Naive B cell (primary cell): ENCODE results near the gene TAS2R10. TPM values are rescaled to one million over a fixed set of nuclear protein-coding genes. Genes with fewer than 3 reads are reported as not detected.
A peak's percentile ranks its signal among the peaks of the same experiment; 100 is the strongest.

Source experiments
- ATAC-seq, 2 donors: fragments of 150-1000 bp; cut with Tn5 transposase; 2 replicates each; pipeline ENCODE4 v1.10.0; 2021; ENCODE audit warnings: low read depth in 2 of 2, mild to moderate bottlenecking in 2 of 2, moderate library complexity in 2 of 2
- DNase-seq: peaks from one replicate; pipeline ENCODE4 v3.0.0; 2022
- H3K27ac Mint-ChIP-seq, 6 donors: one replicate each; pipeline ENCODE4 v1.8.0; 2020 to 2022; ENCODE audit warnings: mild to moderate bottlenecking in 6 of 6, mixed read lengths in 6 of 6, moderate library complexity in 5 of 6, inconsistent platforms in 2 of 6
- H3K27me3 Mint-ChIP-seq, 3 donors: one replicate each; pipeline ENCODE4 v1.8.0; 2021 to 2022; ENCODE audit warnings: mixed read lengths in 3 of 3, mild to moderate bottlenecking in 1 of 3
- H3K36me3 Mint-ChIP-seq, 2 donors: one replicate each; pipeline ENCODE4 v1.8.0; 2020 to 2022; ENCODE audit warnings: mixed read lengths in 2 of 2, inconsistent platforms in 1 of 2, mild to moderate bottlenecking in 1 of 2
- H3K4me1 Mint-ChIP-seq, 3 donors: one replicate each; pipeline ENCODE4 v1.8.0; 2020 to 2022; ENCODE audit warnings: mixed read lengths in 3 of 3, inconsistent platforms in 1 of 3, mild to moderate bottlenecking in 1 of 3, moderate library complexity in 1 of 3
- H3K4me3 Mint-ChIP-seq, 8 donors: one replicate each; pipeline ENCODE4 v1.8.0; 2020 to 2022; ENCODE audit warnings: mild to moderate bottlenecking in 8 of 8, mixed read lengths in 8 of 8, moderate library complexity in 8 of 8, inconsistent platforms in 2 of 8
- H3K9me3 Mint-ChIP-seq, 7 donors: one replicate each; pipeline ENCODE4 v1.8.0; 2020 to 2022; ENCODE audit warnings: mixed read lengths in 7 of 7, mild to moderate bottlenecking in 5 of 7, inconsistent platforms in 2 of 7, moderate library complexity in 1 of 7
- polyA plus RNA-seq, 6 donors: library from polyadenylated mRNA; unstranded; fragments of 300-500 nt; fragmentation: Illumina TruSeq; gene quantifications; one replicate each; pipeline ENCODE4 v1.2.3, GENCODE V29; 2021; ENCODE audit warnings: low read depth in 6 of 6

Gene TAS2R10
- not detected for polyA plus RNA-seq

DNA sequence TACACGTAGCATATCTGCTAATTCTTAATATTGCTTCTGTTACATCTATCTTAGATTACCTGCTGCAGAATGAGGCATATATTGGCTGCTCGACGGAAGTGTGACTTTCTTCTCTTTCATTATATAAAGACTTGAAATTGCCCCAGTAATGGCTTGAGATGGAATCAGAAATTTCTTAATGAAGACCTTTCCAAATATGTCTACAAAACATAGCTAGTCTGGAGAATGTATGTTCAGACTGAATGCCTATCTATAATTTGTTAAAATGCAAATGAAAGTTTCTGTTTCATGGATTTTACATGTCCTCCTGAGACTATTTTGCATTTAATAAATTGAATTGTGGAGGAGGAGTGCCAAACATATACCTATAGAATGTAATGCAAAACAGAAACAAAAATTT lies at the start of gene TAS2R10:
Gene TAS2R10 (minus strand): TSS at position 101 of the 400 bp plus-strand sequence. CDS start 89 bp downstream, at position 12.
- H3K27ac Mint-ChIP-seq = no peak within 1 kb of the TSS
- no peaks in the 10 kb centered on the region for H3K9me3 Mint-ChIP-seq
- DNase-seq (no peak), ATAC-seq (no peak)
- H3K36me3 Mint-ChIP-seq = no peaks in the 10 kb centered on the region
- H3K27me3 Mint-ChIP-seq = no peaks in the 10 kb centered on the region
- H3K4me1 Mint-ChIP-seq = no peaks in the 10 kb centered on the region
- H3K4me3 Mint-ChIP-seq = no peak within 1 kb of the TSS

DNA sequence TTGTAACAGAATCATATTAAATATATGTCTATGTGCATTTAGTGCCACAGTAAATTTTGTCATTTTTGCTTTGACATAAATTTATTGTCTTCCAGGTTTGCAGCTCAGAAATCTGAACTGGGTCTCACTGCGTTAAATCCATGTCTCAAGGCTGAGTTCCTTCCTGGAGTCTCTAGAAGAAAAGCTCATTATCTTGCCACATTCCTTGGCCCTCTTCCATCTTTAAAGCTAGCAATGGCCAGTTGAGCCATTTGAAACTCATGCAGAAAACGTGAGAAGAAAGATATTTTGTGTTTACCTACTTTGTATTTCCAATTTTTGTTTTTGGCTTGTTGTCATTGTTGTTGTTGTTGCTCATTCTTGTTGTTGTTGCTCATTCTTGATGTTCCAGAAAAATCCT lies 47.2 kb upstream of the TAS2R10 start:
- Mint-ChIP-seq H3K27me3 (no peaks in the 10 kb centered on the region), H3K9me3 (peaks cover 0 to 11% (median 8%) of the 10 kb centered on the region in 7 donors), H3K4me3 (no peak overlapping the region), H3K27ac (no peak overlapping the region), H3K36me3 (peaks cover 37 to 38% of the 10 kb centered on the region in 2 donors), H3K4me1 (peaks cover 0 to 5% (median 0%) of the 10 kb centered on the region in 3 donors)
- no peak for DNase-seq
- no peak for ATAC-seq

GRCh38 chr12:10867381-10867780 lies 41.2 kb upstream of the TAS2R10 start:
- peaks cover 0 to 22% (median 14%) of the 10 kb centered on the region in 7 donors for H3K9me3 Mint-ChIP-seq
- DNase-seq (no peak), ATAC-seq (no peak)
- peaks cover 24 to 26% of the 10 kb centered on the region in 2 donors for H3K36me3 Mint-ChIP-seq
- no peaks in the 10 kb centered on the region for H3K27me3 Mint-ChIP-seq
- no peak overlapping the region for H3K27ac Mint-ChIP-seq
- peaks cover 0 to 5% (median 0%) of the 10 kb centered on the region in 3 donors for H3K4me1 Mint-ChIP-seq
- no peak overlapping the region for H3K4me3 Mint-ChIP-seq

- H3K9me3 Mint-ChIP-seq = peaks cover 4 to 54% (median 32%) of the 10 kb centered on the region in 7 donors
Measured at GRCh38 chr12:10863512-10864218, 37.5 kb upstream of the TAS2R10 start.

GRCh38 chr12:10861366-10861765 lies 35.2 kb upstream of the TAS2R10 start:
- DNase-seq (no peak), ATAC-seq (no peak)
- Mint-ChIP-seq H3K4me3 (no peak overlapping the region), H3K27ac (no peak overlapping the region), H3K27me3 (no peaks in the 10 kb centered on the region), H3K36me3 (peaks cover 57 to 69% of the 10 kb centered on the region in 2 donors), H3K9me3 (peaks cover 4 to 77% (median 51%) of the 10 kb centered on the region in 7 donors), H3K4me1 (no peaks in the 10 kb centered on the region)

More at GRCh38 chr12:10863512-10864218, 37.5 kb upstream of the TAS2R10 start:
- no peaks in the 10 kb centered on the region for H3K27me3 Mint-ChIP-seq
- no peaks in the 10 kb centered on the region for H3K4me1 Mint-ChIP-seq
- H3K4me3 Mint-ChIP-seq = no peak overlapping the region
- H3K27ac Mint-ChIP-seq = no peak overlapping the region
- ATAC-seq = no peak
- H3K36me3 Mint-ChIP-seq = peaks cover 34 to 50% of the 10 kb centered on the region in 2 donors
- no peak for DNase-seq

DNA sequence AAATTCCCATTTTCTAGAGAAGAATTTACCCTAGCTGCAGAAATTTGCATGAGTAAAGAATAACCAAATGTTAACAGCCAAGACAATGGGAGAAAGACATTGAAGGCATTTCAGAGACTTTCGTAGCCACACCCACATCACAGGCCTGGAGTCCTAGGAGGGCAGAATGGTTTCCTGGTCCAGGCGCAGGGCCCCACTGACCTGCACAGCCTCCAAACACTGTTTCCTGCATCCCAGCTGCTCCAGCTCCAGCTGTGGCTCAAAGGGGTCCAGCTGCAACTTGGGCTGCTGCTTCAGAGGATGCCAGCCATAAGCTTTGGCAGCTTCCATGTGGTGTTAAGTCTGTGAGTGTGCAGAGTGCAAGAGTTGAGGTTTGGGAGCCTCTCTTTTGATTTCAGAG lies 29.6 kb upstream of the TAS2R10 start:
- H3K4me3 Mint-ChIP-seq = no peak overlapping the region
- ATAC-seq (no peak), DNase-seq (no peak)
- H3K27me3 Mint-ChIP-seq = no peaks in the 10 kb centered on the region
- peaks cover 50 to 65% of the 10 kb centered on the region in 2 donors for H3K36me3 Mint-ChIP-seq
- H3K4me1 Mint-ChIP-seq = peaks cover 0 to 4% (median 0%) of the 10 kb centered on the region in 3 donors
- H3K27ac Mint-ChIP-seq = no peak overlapping the region
- H3K9me3 Mint-ChIP-seq = peaks cover 7 to 50% (median 35%) of the 10 kb centered on the region in 7 donors

DNA sequence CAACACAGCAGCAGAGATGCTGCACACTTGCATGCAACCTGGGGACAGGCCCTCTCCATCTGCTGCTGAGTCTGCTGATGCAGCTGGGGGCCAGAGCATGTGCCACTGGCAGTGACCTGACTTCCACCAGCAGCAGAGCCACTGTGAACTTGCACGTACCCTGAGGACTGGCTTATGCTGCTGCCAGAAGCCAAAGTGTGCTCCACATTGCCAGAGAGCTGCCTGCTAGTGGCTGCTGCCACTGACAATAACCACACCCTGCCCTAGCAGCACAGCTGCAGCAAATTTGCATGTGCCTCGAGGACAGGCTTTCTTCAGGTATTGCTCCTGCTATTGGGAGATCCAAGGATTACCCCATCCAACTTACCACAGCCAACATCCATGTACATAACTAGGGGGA lies 27.6 kb upstream of the TAS2R10 start:
- Mint-ChIP-seq H3K36me3 (peaks cover 41 to 49% of the 10 kb centered on the region in 2 donors), H3K4me3 (no peak overlapping the region), H3K27me3 (no peaks in the 10 kb centered on the region), H3K9me3 (peaks cover 3 to 34% (median 30%) of the 10 kb centered on the region in 7 donors), H3K4me1 (peaks cover 0 to 4% (median 0%) of the 10 kb centered on the region in 3 donors), H3K27ac (no peak overlapping the region)
- DNase-seq (no peak), ATAC-seq (no peak)

DNA sequence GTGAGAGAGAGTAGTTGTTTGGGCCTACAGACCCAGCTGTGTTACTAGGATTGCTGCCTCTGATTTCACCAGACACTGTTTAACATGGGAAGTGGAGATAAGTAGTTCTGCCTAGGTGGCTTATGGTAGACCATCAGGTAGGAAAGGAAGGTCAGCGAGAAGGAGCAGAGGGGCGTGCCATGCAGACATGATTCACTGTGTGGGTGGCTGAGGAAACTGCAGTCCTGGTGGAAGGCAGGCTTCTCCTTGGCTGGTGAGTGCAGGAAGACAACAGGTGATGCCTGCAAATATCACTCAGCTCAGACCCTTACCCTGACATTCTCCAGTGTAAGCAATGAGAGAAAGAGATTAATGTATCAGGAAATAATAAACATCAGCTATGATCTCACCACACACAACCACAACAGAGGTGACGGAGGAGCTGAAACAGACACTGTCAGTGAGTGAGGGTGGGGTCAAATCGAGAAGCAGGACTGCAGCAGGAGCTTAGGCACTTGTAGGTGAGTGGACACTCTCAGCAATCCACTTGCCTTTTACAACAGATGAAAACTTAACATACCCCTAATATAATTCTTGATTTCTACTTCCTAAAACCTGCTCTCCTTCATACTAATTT lies 25.2 kb upstream of the TAS2R10 start:
- Mint-ChIP-seq H3K4me3 (no peak overlapping the region), H3K9me3 (peaks cover under 1 to 10% (median 5%) of the 10 kb centered on the region in 7 donors), H3K27me3 (no peaks in the 10 kb centered on the region), H3K27ac (peak overlapping the region in 1 of 6 donors; percentile 1), H3K36me3 (peaks cover 27 to 42% of the 10 kb centered on the region in 2 donors), H3K4me1 (peaks cover 0 to 4% (median 0%) of the 10 kb centered on the region in 3 donors)
- DNase-seq = no peak
- no peak for ATAC-seq

DNA sequence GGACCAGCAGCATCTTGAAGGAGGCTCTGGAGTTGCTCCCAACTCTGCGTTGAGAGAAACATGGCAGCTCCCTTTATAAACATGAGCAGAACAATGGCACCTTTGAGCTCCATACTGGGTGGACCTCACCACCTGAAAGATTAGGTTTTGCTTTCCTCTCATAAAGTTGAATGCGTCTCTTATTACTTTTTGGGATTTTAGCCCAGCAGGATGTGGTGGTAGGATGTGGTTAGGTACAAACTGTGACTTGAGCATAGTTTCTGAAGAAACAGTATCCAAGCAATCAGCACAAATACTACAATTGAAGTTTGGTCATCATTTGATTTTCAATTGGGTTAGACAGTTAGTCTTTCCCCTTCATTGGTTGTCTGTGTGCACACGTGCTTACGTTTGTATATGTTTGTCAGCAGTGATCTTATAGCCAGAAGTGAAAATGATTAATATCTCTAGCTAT lies 23.3 kb upstream of the TAS2R10 start, which contains the start of gene PRR4:
Gene PRR4 (minus strand): TSS at position 51 of the 454 bp plus-strand sequence. CDS start 38 bp downstream, at position 13.
- H3K36me3 Mint-ChIP-seq = peaks cover 27 to 37% of the 10 kb centered on the region in 2 donors
- DNase-seq (no peak), ATAC-seq (no peak)
- no peak within 1 kb of the TSS for H3K27ac Mint-ChIP-seq
- H3K9me3 Mint-ChIP-seq = peaks cover 0 to 3% (median 0%) of the 10 kb centered on the region in 7 donors
- peaks cover 0 to 2% (median 0%) of the 10 kb centered on the region in 3 donors for H3K4me1 Mint-ChIP-seq
- no peaks in the 10 kb centered on the region for H3K27me3 Mint-ChIP-seq
- no peak within 1 kb of the TSS for H3K4me3 Mint-ChIP-seq

- no peak for ATAC-seq
- H3K36me3 Mint-ChIP-seq = peaks cover 27 to 37% of the 10 kb centered on the region in 2 donors
Measured at GRCh38 chr12:10847744-10848143, 21.6 kb upstream of the TAS2R10 start.

GRCh38 chr12:10842862-10843261 lies 16.7 kb upstream of the TAS2R10 start:
- Mint-ChIP-seq H3K4me3 (no peak overlapping the region), H3K27me3 (no peaks in the 10 kb centered on the region), H3K27ac (no peak overlapping the region), H3K9me3 (peaks cover 0 to 1% (median 0%) of the 10 kb centered on the region in 7 donors), H3K36me3 (peaks cover 10 to 19% of the 10 kb centered on the region in 2 donors), H3K4me1 (no peaks in the 10 kb centered on the region)
- DNase-seq (no peak), ATAC-seq (no peak)

More at GRCh38 chr12:10847744-10848143, 21.6 kb upstream of the TAS2R10 start:
- no peak for DNase-seq
- H3K4me1 Mint-ChIP-seq = no peaks in the 10 kb centered on the region
- no peak overlapping the region for H3K27ac Mint-ChIP-seq
- no peak overlapping the region for H3K4me3 Mint-ChIP-seq
- H3K9me3 Mint-ChIP-seq = peaks cover 0 to 3% (median 0%) of the 10 kb centered on the region in 7 donors
- no peaks in the 10 kb centered on the region for H3K27me3 Mint-ChIP-seq

- H3K9me3 Mint-ChIP-seq = peaks cover 0 to 5% (median 0%) of the 10 kb centered on the region in 7 donors
- H3K4me1 Mint-ChIP-seq = no peaks in the 10 kb centered on the region
Measured at GRCh38 chr12:10838461-10838860, 12.3 kb upstream of the TAS2R10 start.

GRCh38 chr12:10829994-10830393 lies 3.8 kb upstream of the TAS2R10 start:
- Mint-ChIP-seq H3K9me3 (no peaks in the 10 kb centered on the region), H3K27me3 (no peaks in the 10 kb centered on the region), H3K27ac (no peak overlapping the region), H3K4me3 (no peak overlapping the region), H3K4me1 (no peaks in the 10 kb centered on the region), H3K36me3 (no peaks in the 10 kb centered on the region)
- DNase-seq (no peak), ATAC-seq (no peak)

More at GRCh38 chr12:10838461-10838860, 12.3 kb upstream of the TAS2R10 start:
- Mint-ChIP-seq H3K27me3 (no peaks in the 10 kb centered on the region), H3K4me3 (no peak overlapping the region), H3K36me3 (no peaks in the 10 kb centered on the region), H3K27ac (no peak overlapping the region)
- DNase-seq (no peak), ATAC-seq (no peak)
